CD14-positive monocyte (primary cell): ENCODE data around the gene TMEM258. TPM values are rescaled to one million over a fixed set of nuclear protein-coding genes. Genes with fewer than 3 reads are reported as not detected.
A peak's percentile ranks its signal among the peaks of the same experiment; 100 is the strongest.

Experiments
- DNase-seq, 3 donors: peaks; one replicate each; pipeline ENCODE4 v3.0.0-alpha.2; 2011 to 2022
- H2AFZ ChIP-seq: 2 replicates; pipeline ENCODE4 v1.6.0; 2012; ENCODE audit warnings: mild to moderate bottlenecking, low read depth, low read length, inconsistent platforms; ENCODE audit not compliant: insufficient read depth, poor library complexity, severe bottlenecking
- H3K27ac ChIP-seq, 2 donors: 1 replicate in 1 of 2; 2 replicates in 1 of 2; pipeline ENCODE4 v1.5.1; 2012 to 2013; ENCODE audit warnings: low read length in 2 of 2, control low read depth in 1 of 2, inconsistent platforms in 1 of 2, low read depth in 1 of 2, mild to moderate bottlenecking in 1 of 2
- H3K27me3 ChIP-seq, 2 donors: one replicate each; pipeline versions ENCODE4 v1.6.0 to v1.6.1; 2011 to 2013; ENCODE audit warnings: low read length in 2 of 2; ENCODE audit not compliant: control insufficient read depth in 2 of 2, insufficient read depth in 2 of 2
- H3K36me3 ChIP-seq, 2 donors: replicated peaks in 1 of 2; 1 replicate in 1 of 2; 2 replicates in 1 of 2; pipeline versions ENCODE4 v1.5.1 to v1.6.1; 2012 to 2013; ENCODE audit warnings: low read length in 2 of 2, control low read depth in 1 of 2, inconsistent platforms in 1 of 2, mild to moderate bottlenecking in 1 of 2; ENCODE audit not compliant: insufficient read depth in 2 of 2, control insufficient read depth in 1 of 2
- H3K4me1 ChIP-seq, 2 donors: 1 replicate in 1 of 2; 2 replicates in 1 of 2; pipeline versions ENCODE4 v1.5.1 to v1.6.1; 2012 to 2013; ENCODE audit warnings: low read length in 2 of 2, control low read depth in 1 of 2, inconsistent platforms in 1 of 2, mild to moderate bottlenecking in 1 of 2, moderate library complexity in 1 of 2; ENCODE audit not compliant: insufficient read depth in 2 of 2, control insufficient read depth in 1 of 2
- H3K4me2 ChIP-seq: replicated peaks from 2 replicates; pipeline ENCODE3; 2012; ENCODE audit warnings: low read length, moderate library complexity, mild to moderate bottlenecking; ENCODE audit not compliant: poor library complexity, severe bottlenecking; ENCODE audit errors: extremely low read depth
- H3K4me3 ChIP-seq, 3 experiments: fragments of 200-600 bp in 1 of 3; sonication (generic) in 1 of 3; replicated peaks in 1 of 3; 1 replicate in 2 of 3; 2 replicates in 1 of 3; pipeline ENCODE4 v1.5.1; 2011 to 2013; ENCODE audit warnings: low read length in 3 of 3, mild to moderate bottlenecking in 3 of 3, control low read depth in 2 of 3, low read depth in 2 of 3, inconsistent platforms in 1 of 3, moderate library complexity in 1 of 3
- H3K79me2 ChIP-seq: 2 replicates; pipeline ENCODE4 v1.6.0; 2012; ENCODE audit warnings: mild to moderate bottlenecking, control low read depth, inconsistent platforms, low read length, moderate library complexity; ENCODE audit not compliant: insufficient read depth
- H3K9ac ChIP-seq: 2 replicates; pipeline ENCODE4 v1.6.0; 2017; ENCODE audit warnings: low read length, mild to moderate bottlenecking; ENCODE audit not compliant: insufficient read depth, poor library complexity, severe bottlenecking
- H3K9me3 ChIP-seq, 2 donors: replicated peaks in 1 of 2; 1 replicate in 1 of 2; 2 replicates in 1 of 2; pipeline versions ENCODE4 v1.5.1 to v1.6.1; 2012 to 2013; ENCODE audit warnings: low read length in 2 of 2, control low read depth in 1 of 2; ENCODE audit not compliant: control insufficient read depth in 1 of 2, insufficient read depth in 1 of 2
- H4K20me1 ChIP-seq: 2 replicates; pipeline ENCODE4 v1.6.0; 2012; ENCODE audit warnings: mild to moderate bottlenecking, low read length, control low read depth, moderate library complexity; ENCODE audit not compliant: insufficient read depth
- H3K27ac Mint-ChIP-seq, 7 donors: one replicate each; pipeline ENCODE4 v1.8.0; 2020; ENCODE audit warnings: mild to moderate bottlenecking in 7 of 7, mixed read lengths in 7 of 7, moderate library complexity in 6 of 7, inconsistent platforms in 2 of 7
- H3K27me3 Mint-ChIP-seq, 3 donors: one replicate each; pipeline ENCODE4 v1.8.0; 2021 to 2022; ENCODE audit warnings: low read depth in 3 of 3, mild to moderate bottlenecking in 3 of 3, mixed read lengths in 3 of 3, moderate library complexity in 3 of 3, inconsistent platforms in 1 of 3
- H3K36me3 Mint-ChIP-seq, 2 donors: one replicate each; pipeline ENCODE4 v1.8.0; 2020; ENCODE audit warnings: mixed read lengths in 2 of 2, inconsistent platforms in 1 of 2, mild to moderate bottlenecking in 1 of 2
- H3K4me1 Mint-ChIP-seq: one replicate; pipeline ENCODE4 v1.8.0; 2020; ENCODE audit warnings: mild to moderate bottlenecking, mixed read lengths
- H3K4me3 Mint-ChIP-seq, 2 donors: one replicate each; pipeline ENCODE4 v1.8.0; 2020; ENCODE audit warnings: mild to moderate bottlenecking in 2 of 2, mixed read lengths in 2 of 2, moderate library complexity in 1 of 2
- H3K9me3 Mint-ChIP-seq, 7 donors: one replicate each; pipeline ENCODE4 v1.8.0; 2020 to 2022; ENCODE audit warnings: mixed read lengths in 7 of 7, mild to moderate bottlenecking in 6 of 7, moderate library complexity in 6 of 7, inconsistent platforms in 2 of 7
- CTCF ChIP-seq: fragments of 200-600 bp; IDR thresholded peaks from one replicate; pipeline ENCODE4 v1.8.0; 2022; ENCODE audit warnings: antibody characterized with exemption, mild to moderate bottlenecking
- WGBS: methylation state at CpG from one replicate; pipeline ENCODE4 v1.1.5; 2013; ENCODE audit warnings: missing lambda C conversion rate; ENCODE audit not compliant: insufficient coverage; 5-methylcytosine and 5-hydroxymethylcytosine counted together
- intact Hi-C, 2 donors: fragments of 100-400 bp; cut with micrococcal nuclease; formaldehyde crosslinking; loops; one replicate each; pipeline versions ENCODE4 v1.15.0 to v1.15.1; 2023
- polyA plus RNA-seq, 3 donors: library from polyadenylated mRNA; depleted of rRNA in 1 of 3; unstranded in 2 of 3; stranded (reverse) in 1 of 3; fragments of 300-500 nt in 2 of 3; fragments of >200 nt in 1 of 3; fragmentation: Illumina TruSeq in 2 of 3; gene quantifications; 1 replicate in 2 of 3; 2 replicates in 1 of 3; pipeline ENCODE4 v1.2.3, GENCODE V29; 2012 to 2021

Gene TMEM258
- polyA plus RNA-seq, 3 donors: 199 to 224 (median 220) TPM

DNA sequence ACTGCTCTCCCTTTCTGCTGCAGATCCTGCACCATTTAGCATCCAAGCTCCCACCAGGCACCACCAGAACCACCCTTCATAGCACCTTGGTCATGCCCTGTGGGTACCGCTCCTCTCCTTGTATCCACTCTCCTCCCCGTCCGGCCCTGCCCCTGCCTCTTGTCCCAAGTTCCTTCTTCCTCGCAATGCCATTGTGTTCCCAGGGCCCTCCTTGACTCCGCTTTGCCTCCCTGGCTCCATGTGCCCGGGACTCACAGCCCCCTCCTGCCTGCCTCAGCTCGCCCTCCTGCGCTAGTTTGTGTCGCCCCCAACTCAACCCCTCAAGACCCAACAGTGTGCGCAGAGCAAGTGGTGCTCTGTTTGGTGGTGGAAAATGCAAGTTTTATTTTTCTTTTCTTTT lies 46.5 kb upstream of the TMEM258 start:
- no peak for TF ChIP-seq CTCF
- no peaks in the 10 kb centered on the region for H3K27me3 ChIP-seq
- intact Hi-C loops: no loop called here
- H4K20me1 ChIP-seq: no peaks in the 10 kb centered on the region
- Mint-ChIP-seq H3K36me3 (peaks cover 29 to 61% of the 10 kb centered on the region in 2 donors), H3K4me1 (peaks cover 28% of the 10 kb centered on the region), H3K27me3 (peaks cover 0 to 3% (median 2%) of the 10 kb centered on the region in 3 donors), H3K9me3 (peaks cover 0 to 2% (median 0%) of the 10 kb centered on the region in 7 donors), H3K4me3 (no peak overlapping the region), H3K27ac (peak overlapping the region in 4 of 7 donors; percentile 1 to 54 (median 23))
- no peak overlapping the region for H3K9ac ChIP-seq
- H3K4me3 ChIP-seq: no peak overlapping the region
- no peak overlapping the region for H3K27ac ChIP-seq
- no peak overlapping the region for H3K4me2 ChIP-seq
- H3K9me3 ChIP-seq: no peaks in the 10 kb centered on the region
- no peaks in the 10 kb centered on the region for H3K79me2 ChIP-seq
- DNase-seq: no peak
- no peak overlapping the region for H2AFZ ChIP-seq
- 100% methylated on average over 4 of the region's 10 CpGs for WGBS
- peaks cover 12 to 37% of the 10 kb centered on the region in 2 donors for H3K36me3 ChIP-seq
- peaks cover 25% of the 10 kb centered on the region in 2 donors for H3K4me1 ChIP-seq

GRCh38 chr11:61838501-61838900 lies 46.1 kb upstream of the TMEM258 start:
- H4K20me1 ChIP-seq: no peaks in the 10 kb centered on the region
- no peak for TF ChIP-seq CTCF
- H3K4me1 ChIP-seq: peaks cover 26 to 29% of the 10 kb centered on the region in 2 donors
- Mint-ChIP-seq H3K9me3 (peaks cover 0 to 2% (median 0%) of the 10 kb centered on the region in 7 donors), H3K4me1 (peaks cover 31% of the 10 kb centered on the region), H3K27ac (peak overlapping the region in 3 of 7 donors; percentile 1 to 54 (median 3)), H3K27me3 (peaks cover 0 to 3% (median 2%) of the 10 kb centered on the region in 3 donors), H3K36me3 (peaks cover 29 to 57% of the 10 kb centered on the region in 2 donors), H3K4me3 (no peak overlapping the region)
- no peak overlapping the region for H3K4me3 ChIP-seq
- H3K27ac ChIP-seq: no peak overlapping the region
- intact Hi-C loops: no loop called here
- H3K36me3 ChIP-seq: peaks cover 12 to 37% of the 10 kb centered on the region in 2 donors
- peaks cover 4% of the 10 kb centered on the region for H3K79me2 ChIP-seq
- no peaks in the 10 kb centered on the region for H3K27me3 ChIP-seq
- no peak overlapping the region for H2AFZ ChIP-seq
- H3K9ac ChIP-seq: no peak overlapping the region
- no peak for DNase-seq
- no peaks in the 10 kb centered on the region for H3K9me3 ChIP-seq
- H3K4me2 ChIP-seq: no peak overlapping the region
- WGBS: 100% methylated on average over 5 of the region's 5 CpGs
